NCI-H1105 (cell line): ENCODE results near the gene PLEKHD1.
A peak's percentile ranks its signal among the peaks of the same experiment; 100 is the strongest.
"Not testable (repeated sequence)": the region's sequence is repeated elsewhere in the genome, so short reads cannot be mapped to it uniquely, and the experiment has no call there.

ENCODE experiments used
- DNase-seq: peaks from one replicate; lab custom pipeline; 2025; lab: John Stamatoyannopoulos, UW

The PLEKHD1 gene

DNA sequence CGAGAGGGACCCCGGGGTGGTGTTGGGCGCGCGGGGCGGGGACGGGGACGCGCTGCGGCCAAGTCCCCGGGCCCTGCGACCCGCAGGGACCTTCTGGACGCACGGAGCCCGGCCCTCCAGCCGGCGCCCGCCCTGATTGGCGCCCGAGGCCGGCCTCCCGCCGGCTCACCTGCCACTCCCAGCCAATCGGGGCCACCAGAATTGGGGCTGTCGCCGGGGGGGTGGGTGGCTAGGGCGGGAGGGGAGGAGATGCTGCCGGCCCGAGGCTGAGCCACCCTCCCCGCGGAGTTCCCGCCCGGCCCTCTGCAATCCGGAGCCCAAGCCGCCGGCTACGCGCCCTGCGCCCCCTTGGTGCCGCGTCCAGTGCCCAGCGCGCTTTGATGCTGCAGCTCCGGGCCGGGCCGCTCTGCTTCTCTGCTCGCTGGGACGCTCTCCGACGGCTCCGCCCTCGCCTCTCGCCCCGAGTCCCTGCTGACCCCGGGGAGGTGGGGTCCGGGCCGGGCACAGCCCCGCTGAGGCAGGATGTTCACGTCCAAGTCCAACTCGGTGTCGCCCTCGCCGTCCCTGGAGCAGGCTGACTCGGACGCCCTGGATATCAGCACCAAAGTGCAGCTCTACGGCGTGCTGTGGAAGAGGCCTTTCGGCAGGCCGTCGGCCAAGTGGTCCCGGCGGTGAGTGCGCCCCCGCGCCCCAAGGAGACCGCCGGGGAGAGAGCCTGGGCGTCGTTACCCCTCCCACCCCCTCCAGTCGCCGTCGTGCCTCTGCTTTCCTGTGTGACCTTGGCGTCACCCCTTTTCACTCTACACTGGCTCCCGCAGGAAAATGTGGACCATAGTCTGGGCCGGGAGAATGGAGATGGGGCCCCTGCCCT, at the start of gene PLEKHD1:
PLEKHD1 (plus strand) TSS at position 285 of the 871 bp plus-strand sequence; CDS start at position 523, 238 bp downstream.
- DNase-seq, result peak; percentile 21

GRCh38 chr14:69439521-69440270, 44.8 kb upstream of the PLEKHD1 start:
- DNase-seq, result no peak

DNA sequence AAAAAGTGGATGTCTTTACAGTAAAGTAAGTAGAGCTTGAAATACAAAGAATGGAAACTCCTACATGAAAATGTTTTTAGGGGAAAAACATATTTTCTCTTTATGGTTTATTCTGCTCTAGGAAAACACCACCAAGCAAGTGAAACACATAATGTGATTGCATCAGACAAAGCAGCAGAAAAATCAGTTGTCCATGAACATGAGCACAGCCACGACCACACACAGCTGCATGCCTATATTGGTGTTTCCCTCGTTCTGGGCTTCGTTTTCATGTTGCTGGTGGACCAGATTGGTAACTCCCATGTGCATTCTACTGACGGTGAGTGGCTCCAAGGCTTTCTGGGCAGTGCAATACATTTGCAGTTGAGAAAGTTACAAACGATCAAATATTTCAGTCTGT, 42.6 kb upstream of the PLEKHD1 start:
- no peak for DNase-seq

DNA sequence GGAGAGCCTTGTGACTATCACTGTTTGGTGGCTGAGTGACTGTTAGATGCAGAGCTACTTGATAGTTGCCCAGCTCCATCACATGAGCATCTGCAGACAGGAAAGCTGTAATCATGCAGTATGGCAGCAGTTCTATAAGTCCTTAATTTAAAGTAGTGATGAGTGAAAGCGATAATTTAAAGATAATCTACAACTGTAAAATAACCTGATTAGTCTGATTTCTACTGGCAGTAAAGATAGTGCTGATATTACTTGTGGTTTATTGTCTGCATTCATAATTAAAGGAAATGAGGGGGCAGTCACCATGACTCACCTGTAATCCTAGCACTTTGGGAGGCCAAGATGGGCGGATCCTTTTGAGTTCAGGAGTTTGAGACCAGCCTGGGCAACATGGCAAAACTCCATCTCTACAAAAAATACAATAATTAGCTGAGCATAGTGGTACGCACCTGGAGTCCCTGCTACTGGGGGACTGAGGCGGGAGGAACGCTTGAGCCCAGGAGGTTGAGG, 41.2 kb upstream of the PLEKHD1 start:
- DNase-seq, result no peak

DNA sequence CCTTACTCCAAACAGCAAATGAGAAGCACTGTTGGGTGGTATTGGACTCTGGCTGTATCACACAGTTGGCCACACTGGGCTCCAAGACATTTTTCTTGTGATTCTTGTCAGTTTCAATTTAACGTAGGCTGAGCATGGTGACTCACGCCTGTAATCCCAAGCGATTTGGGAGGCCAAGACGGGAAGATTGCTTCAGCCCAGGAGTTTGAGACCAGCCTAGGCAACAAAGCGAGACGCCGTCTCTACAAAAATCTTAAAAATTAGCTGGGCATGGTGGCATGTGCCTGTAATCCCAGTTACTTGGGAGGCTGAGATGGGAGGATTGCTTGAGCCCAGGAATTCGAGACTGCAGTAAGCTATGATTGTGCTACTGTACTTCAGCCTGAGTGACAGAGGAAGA, 35.3 kb upstream of the PLEKHD1 start:
- DNase-seq, result no peak

GRCh38 chr14:69451941-69452340, 32.6 kb upstream of the PLEKHD1 start:
- DNase-seq, result no peak

GRCh38 chr14:69458350-69458749, 26.2 kb upstream of the PLEKHD1 start:
- DNase-seq, result no peak

- no peak for DNase-seq
Measured at GRCh38 chr14:69459122-69459521, 25.4 kb upstream of the PLEKHD1 start.

DNA sequence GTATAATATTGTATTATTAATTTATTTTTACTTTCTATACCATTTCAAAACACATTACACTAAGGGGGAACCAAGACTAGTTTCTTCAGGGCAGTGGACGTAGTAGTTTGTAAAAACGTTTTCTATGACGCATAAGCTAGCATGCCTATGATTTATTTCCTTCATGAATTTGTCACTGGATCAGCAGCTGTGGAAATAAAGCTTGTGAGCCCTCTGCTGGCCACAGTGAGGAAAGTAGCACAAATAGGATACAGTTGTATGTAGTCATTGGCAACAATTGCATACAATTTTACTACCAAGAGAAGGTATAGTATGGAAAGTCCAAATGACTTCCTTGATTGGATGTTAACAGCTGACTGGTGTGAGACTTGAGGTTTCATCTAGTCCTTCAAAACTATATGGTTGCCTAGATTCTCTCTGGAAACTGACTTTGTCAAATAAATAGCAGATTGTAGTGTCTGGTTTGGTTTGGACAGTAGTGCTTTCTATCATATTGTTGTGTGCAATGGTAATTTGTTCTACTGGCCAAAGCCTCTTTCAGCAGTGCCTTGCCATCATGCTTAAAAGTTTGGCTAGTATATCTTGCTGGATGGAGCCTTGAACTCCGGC, 24.3 kb upstream of the PLEKHD1 start:
- peak; percentile 55 for DNase-seq

DNA sequence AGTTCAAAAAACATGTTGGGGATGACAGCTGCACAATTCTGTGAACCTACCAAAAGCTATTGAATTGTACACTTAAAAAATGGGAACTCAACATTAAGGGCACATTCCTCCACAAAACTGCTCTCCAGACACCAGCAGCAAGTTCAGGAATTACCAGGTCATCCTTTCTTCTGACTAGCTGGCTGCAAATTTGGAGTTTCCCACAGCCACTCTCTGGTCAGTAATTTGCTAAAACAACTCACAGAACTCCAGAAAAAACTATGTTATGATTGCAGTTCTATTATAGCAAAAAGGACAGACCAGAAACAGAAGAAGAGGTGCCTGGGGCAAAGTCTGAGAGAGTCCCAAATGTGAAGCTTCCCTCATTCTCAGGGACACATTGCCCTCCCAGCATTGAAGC, 20.1 kb upstream of the PLEKHD1 start:
- DNase-seq, result no peak

GRCh38 chr14:69464829-69465228, 19.7 kb upstream of the PLEKHD1 start:
- no peak for DNase-seq

GRCh38 chr14:69468949-69469348, 15.6 kb upstream of the PLEKHD1 start:
- no peak for DNase-seq

GRCh38 chr14:69471436-69471835, 13.1 kb upstream of the PLEKHD1 start:
- DNase-seq, result no peak

DNA sequence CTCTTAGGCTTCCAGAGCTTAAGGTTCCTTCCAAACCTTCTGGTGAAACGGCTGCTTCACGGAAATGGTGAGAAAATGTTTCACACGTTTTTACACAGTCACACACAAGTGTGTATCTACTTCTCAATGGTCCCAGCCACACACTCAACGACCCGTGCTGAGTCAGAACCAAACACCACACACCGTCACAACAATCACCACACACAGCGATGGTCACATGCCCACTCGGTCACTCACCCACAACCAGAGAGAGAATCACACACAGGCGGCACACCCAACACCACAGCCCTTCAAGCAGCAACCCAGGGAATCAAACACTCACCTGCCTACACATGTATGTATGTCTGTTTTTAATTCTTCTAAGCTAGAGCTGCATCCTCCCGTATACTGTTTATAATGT, 12.6 kb upstream of the PLEKHD1 start:
- no peak for DNase-seq

DNA sequence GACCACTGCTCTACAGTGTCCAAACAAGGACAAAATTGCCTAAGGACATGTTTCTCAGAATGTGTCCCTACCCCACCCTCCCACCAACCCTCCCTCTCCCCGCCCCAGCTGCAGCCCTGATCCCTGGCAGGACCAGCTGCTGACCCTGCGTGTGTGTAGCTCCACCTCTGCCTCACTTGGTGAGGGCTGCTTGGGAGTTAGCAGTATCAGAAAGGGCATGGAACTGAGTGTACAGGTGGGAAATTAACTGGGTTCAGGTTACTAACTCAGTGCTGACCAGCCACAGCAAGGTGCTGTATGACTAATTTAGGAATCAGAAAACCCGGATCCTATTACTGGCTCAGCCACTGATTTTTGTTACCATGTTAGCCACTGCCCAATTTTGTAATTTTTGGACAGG, 11.3 kb upstream of the PLEKHD1 start:
- no peak for DNase-seq

GRCh38 chr14:69473946-69474345, 10.6 kb upstream of the PLEKHD1 start:
- DNase-seq, result no peak

- DNase-seq, result peak; percentile 55
Measured at GRCh38 chr14:69475194-69475818, 9.2 kb upstream of the PLEKHD1 start.

DNA sequence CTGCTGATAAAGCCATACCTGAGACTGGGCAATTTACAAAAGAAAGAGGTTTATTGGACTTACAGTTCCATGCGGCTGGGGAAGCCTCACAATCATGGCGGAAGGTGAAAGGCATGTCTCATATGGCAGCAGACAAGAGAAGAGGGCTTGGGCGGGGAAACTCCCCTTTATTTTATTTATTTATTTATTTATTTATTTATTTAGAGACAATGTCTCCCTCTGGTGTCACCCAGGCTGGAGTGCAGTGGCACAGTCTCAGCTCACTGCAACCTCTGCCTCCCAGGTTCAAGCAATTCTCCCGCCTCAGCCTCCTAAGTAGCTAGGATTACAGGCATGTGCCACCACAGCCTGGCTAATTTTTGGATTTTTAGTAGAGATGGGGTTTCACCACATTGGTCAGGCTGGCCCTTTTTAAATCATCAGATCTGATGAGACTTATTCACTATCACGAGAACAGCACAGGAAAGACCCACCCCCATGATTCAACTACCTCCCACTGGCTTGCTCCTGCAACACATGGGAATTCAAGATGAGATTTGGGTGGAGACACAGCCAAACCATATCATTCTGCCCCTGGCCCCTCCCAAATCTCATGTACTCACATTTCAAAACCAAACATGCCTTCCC, 7.6 kb upstream of the PLEKHD1 start:
- not testable (repeated sequence) for DNase-seq

- DNase-seq, result not testable (repeated sequence)
Measured at GRCh38 chr14:69478055-69478454, 6.5 kb upstream of the PLEKHD1 start.

DNA sequence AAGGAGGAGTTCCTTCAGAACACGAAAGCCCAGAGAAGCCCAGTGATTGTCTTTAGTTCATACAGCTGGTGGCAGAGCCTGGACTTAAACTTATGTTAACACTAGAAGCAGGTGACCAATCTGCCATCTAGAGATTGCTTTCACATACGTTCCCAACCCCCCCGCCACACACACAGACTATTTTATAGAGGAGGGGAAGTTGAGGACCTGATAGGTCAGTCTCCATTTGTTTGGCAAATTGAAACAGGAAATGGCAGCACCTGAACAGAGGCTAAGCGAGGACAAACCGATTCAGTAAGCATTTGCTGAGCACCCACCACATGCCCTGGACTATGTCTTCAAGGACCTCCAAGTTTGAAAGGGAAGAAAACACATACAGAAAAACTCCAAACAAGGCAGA, 4.8 kb upstream of the PLEKHD1 start:
- no peak for DNase-seq

- DNase-seq, result no peak
Measured at GRCh38 chr14:69480136-69480535, 4.4 kb upstream of the PLEKHD1 start.
